WTC11 (cell line): ENCODE measurements around the gene COA1.

Experiments
- ESRRA ChIP-seq: sonication (generic); formaldehyde crosslinking; IDR thresholded peaks from 2 replicates; pipeline ENCODE4 v1.8.1; 2022; ENCODE audit warnings: mild to moderate bottlenecking, missing genetic modification reagents, borderline replicate concordance
- FOXJ3 ChIP-seq: sonication (generic); formaldehyde crosslinking; IDR thresholded peaks from 2 replicates; pipeline ENCODE4 v1.9.0; 2021; ENCODE audit warnings: missing genetic modification reagents, mild to moderate bottlenecking, borderline replicate concordance
- ZNF219 ChIP-seq: sonication (generic); formaldehyde crosslinking; IDR thresholded peaks from 2 replicates; pipeline ENCODE4 v1.8.0; 2023; ENCODE audit warnings: missing genetic modification reagents, mild to moderate bottlenecking, borderline replicate concordance
- TF ChIP-seq, protein P1 (sequence below): fragments of 200-600 bp; IDR thresholded peaks from 2 replicates; pipeline ENCODE4 v1.8.0; 2022; ENCODE audit warnings: antibody characterized with exemption
- TF ChIP-seq, protein P2 (sequence below): sonication (generic); formaldehyde crosslinking; IDR thresholded peaks from 2 replicates; pipeline ENCODE4 v1.8.1; 2023; ENCODE audit warnings: mild to moderate bottlenecking, missing genetic modification reagents
- TF ChIP-seq, protein P3 (sequence below): sonication (generic); formaldehyde crosslinking; IDR thresholded peaks from 2 replicates; pipeline ENCODE4 v1.8.1; 2023; ENCODE audit warnings: mild to moderate bottlenecking, missing genetic modification reagents, moderate library complexity
- TF ChIP-seq, protein P4 (sequence below): sonication (generic); formaldehyde crosslinking; IDR thresholded peaks from 2 replicates; pipeline ENCODE4 v1.8.1; 2023; ENCODE audit warnings: mild to moderate bottlenecking, missing genetic modification reagents
- TF ChIP-seq, protein P5 (sequence below): sonication (generic); formaldehyde crosslinking; conservative IDR thresholded peaks from 2 replicates; pipeline ENCODE4 v1.8.1; 2022; ENCODE audit warnings: mild to moderate bottlenecking, missing genetic modification reagents

DNA sequence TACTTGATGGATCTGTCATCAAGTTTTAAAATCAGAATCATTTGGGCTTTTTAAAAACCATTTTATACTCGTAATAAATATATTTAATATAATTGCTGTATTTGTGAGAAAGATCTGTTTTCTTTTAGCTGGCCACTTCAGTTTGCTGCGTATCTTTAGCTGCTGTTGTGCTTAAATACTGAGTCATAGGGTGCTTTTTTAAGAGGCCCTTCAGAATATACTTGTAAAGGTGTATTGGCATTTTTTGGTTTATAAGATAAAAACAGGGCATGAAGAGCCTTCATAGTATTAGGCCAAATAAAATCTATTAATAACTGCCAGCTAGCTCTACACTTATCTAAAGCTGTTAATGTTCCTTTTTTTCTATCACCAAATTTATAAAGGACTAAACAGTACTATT, 102.6 kb downstream of the COA1 start:
- TF ChIP-seq, protein P1, sequence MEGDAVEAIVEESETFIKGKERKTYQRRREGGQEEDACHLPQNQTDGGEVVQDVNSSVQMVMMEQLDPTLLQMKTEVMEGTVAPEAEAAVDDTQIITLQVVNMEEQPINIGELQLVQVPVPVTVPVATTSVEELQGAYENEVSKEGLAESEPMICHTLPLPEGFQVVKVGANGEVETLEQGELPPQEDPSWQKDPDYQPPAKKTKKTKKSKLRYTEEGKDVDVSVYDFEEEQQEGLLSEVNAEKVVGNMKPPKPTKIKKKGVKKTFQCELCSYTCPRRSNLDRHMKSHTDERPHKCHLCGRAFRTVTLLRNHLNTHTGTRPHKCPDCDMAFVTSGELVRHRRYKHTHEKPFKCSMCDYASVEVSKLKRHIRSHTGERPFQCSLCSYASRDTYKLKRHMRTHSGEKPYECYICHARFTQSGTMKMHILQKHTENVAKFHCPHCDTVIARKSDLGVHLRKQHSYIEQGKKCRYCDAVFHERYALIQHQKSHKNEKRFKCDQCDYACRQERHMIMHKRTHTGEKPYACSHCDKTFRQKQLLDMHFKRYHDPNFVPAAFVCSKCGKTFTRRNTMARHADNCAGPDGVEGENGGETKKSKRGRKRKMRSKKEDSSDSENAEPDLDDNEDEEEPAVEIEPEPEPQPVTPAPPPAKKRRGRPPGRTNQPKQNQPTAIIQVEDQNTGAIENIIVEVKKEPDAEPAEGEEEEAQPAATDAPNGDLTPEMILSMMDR, result no peak
- TF ChIP-seq, protein P2, sequence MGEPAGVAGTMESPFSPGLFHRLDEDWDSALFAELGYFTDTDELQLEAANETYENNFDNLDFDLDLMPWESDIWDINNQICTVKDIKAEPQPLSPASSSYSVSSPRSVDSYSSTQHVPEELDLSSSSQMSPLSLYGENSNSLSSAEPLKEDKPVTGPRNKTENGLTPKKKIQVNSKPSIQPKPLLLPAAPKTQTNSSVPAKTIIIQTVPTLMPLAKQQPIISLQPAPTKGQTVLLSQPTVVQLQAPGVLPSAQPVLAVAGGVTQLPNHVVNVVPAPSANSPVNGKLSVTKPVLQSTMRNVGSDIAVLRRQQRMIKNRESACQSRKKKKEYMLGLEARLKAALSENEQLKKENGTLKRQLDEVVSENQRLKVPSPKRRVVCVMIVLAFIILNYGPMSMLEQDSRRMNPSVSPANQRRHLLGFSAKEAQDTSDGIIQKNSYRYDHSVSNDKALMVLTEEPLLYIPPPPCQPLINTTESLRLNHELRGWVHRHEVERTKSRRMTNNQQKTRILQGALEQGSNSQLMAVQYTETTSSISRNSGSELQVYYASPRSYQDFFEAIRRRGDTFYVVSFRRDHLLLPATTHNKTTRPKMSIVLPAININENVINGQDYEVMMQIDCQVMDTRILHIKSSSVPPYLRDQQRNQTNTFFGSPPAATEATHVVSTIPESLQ, result no peak
- TF ChIP-seq, protein P3, sequence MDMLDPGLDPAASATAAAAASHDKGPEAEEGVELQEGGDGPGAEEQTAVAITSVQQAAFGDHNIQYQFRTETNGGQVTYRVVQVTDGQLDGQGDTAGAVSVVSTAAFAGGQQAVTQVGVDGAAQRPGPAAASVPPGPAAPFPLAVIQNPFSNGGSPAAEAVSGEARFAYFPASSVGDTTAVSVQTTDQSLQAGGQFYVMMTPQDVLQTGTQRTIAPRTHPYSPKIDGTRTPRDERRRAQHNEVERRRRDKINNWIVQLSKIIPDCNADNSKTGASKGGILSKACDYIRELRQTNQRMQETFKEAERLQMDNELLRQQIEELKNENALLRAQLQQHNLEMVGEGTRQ (CRISPR knock-in tag), result no peak
- TF ChIP-seq ESRRA (CRISPR knock-in tag), result no peak
- TF ChIP-seq, protein P4, sequence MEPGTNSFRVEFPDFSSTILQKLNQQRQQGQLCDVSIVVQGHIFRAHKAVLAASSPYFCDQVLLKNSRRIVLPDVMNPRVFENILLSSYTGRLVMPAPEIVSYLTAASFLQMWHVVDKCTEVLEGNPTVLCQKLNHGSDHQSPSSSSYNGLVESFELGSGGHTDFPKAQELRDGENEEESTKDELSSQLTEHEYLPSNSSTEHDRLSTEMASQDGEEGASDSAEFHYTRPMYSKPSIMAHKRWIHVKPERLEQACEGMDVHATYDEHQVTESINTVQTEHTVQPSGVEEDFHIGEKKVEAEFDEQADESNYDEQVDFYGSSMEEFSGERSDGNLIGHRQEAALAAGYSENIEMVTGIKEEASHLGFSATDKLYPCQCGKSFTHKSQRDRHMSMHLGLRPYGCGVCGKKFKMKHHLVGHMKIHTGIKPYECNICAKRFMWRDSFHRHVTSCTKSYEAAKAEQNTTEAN (CRISPR knock-in tag), result no peak
- no peak for TF ChIP-seq ZNF219 (CRISPR knock-in tag)
- TF ChIP-seq, protein P5, sequence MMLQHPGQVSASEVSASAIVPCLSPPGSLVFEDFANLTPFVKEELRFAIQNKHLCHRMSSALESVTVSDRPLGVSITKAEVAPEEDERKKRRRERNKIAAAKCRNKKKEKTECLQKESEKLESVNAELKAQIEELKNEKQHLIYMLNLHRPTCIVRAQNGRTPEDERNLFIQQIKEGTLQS, result no peak
- TF ChIP-seq FOXJ3 (CRISPR knock-in tag), result no peak
